ENCODE data around the gene KLRB1.

DNA sequence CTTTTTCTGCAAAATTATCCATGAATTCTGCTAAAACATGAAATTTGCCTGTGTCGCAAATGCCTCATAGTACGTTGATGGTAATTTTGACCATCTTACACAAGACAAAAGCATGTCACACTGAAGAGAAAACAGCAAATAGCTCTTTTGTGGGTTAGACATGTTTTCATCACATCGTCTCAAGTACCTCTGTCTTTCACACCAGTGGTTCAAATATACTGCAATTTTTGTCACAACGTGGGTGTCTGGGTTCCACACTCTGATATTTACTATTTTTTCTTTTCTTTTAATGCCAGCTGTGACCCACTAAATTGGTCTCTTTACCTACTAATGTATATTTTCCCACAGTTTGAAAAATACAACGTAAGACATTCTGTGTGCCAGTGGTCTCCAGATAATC is 10.4 kb downstream of the KLRB1 start:
- TF ChIP-seq CTCF (IDR thresholded peaks at IDR 0.05), result no peak
- TF ChIP-seq POLR2A (IDR thresholded peaks at IDR 0.05), result no peak
